Caco-2 (cell line): ENCODE data around the gene VASP. TPM values are rescaled to one million over a fixed set of nuclear protein-coding genes. Genes with fewer than 3 reads are reported as not detected.

ENCODE experiments used
- BruUV-seq: library from RNA; stranded (reverse); fragments of 400-500 nt; replicated peaks from 2 replicates; lab custom pipeline; 2021; lab: Mats Ljungman, UMichigan
- CTCF ChIA-PET: fragments of 300-600 bp; sonication (Branson Sonifier 250); formaldehyde crosslinking; loops from one replicate; lab custom pipeline; 2022; ENCODE audit warnings: antibody characterized with exemption; lab: Charles Lee
- POLR2A ChIA-PET: fragments of 300-600 bp; sonication (Branson Sonifier 250); formaldehyde crosslinking; loops from one replicate; lab custom pipeline; 2022; ENCODE audit warnings: antibody characterized with exemption; lab: Charles Lee
- DNase-seq, 2 experiments: peaks; one replicate each; pipeline versions ENCODE4 v3.0.0 to v3.0.0-alpha.2; 2020 to 2022
- H3K27me3 ChIP-seq: replicated peaks from 2 replicates; pipeline ENCODE4 v1.6.0; 2011; ENCODE audit warnings: low read length; ENCODE audit not compliant: control insufficient read depth, insufficient read depth
- H3K36me3 ChIP-seq: 2 replicates; pipeline ENCODE4 v1.5.1; 2011; ENCODE audit warnings: low read length; ENCODE audit not compliant: control insufficient read depth, insufficient read depth
- H3K4me1 ChIP-seq: fragments of 250-450 bp; sonication (Bioruptor Pico); 2 replicates; pipeline ENCODE4 v1.5.1; 2020; ENCODE audit warnings: mild to moderate bottlenecking
- H3K4me3 ChIP-seq: 2 replicates; pipeline ENCODE4 v1.5.1; 2011; ENCODE audit warnings: low read depth, mild to moderate bottlenecking, control low read depth, low read length
- H3K9me3 ChIP-seq: fragments of 250-450 bp; sonication (Bioruptor Pico); 2 replicates; pipeline ENCODE4 v1.5.1; 2020; ENCODE audit warnings: mild to moderate bottlenecking, moderate library complexity
- H3K27ac Mint-ChIP-seq: one replicate; pipeline ENCODE4 v1.8.0; 2022; ENCODE audit warnings: mixed read lengths; ENCODE audit not compliant: unreplicated experiment
- H3K27me3 Mint-ChIP-seq: one replicate; pipeline ENCODE4 v1.8.0; 2022; ENCODE audit warnings: mixed read lengths; ENCODE audit not compliant: insufficient read depth, unreplicated experiment
- H3K36me3 Mint-ChIP-seq: one replicate; pipeline ENCODE4 v1.8.0; 2022; ENCODE audit warnings: mild to moderate bottlenecking, mixed read lengths; ENCODE audit not compliant: insufficient read depth, unreplicated experiment
- H3K4me1 Mint-ChIP-seq: one replicate; pipeline ENCODE4 v1.8.0; 2022; ENCODE audit warnings: low read depth, mixed read lengths; ENCODE audit not compliant: unreplicated experiment
- H3K4me3 Mint-ChIP-seq: one replicate; pipeline ENCODE4 v1.8.0; 2022; ENCODE audit warnings: mild to moderate bottlenecking, moderate library complexity, mixed read lengths; ENCODE audit not compliant: unreplicated experiment
- H3K9me3 Mint-ChIP-seq: one replicate; pipeline ENCODE4 v1.8.0; 2022; ENCODE audit warnings: mixed read lengths; ENCODE audit not compliant: unreplicated experiment
- CTCF ChIP-seq, 2 experiments: fragments of 200-600 bp in 1 of 2; IDR thresholded peaks; 1 replicate in 1 of 2; 2 replicates in 1 of 2; pipeline versions ENCODE4 v1.5.1 to v1.8.0; 2011 to 2022; ENCODE audit warnings: antibody characterized with exemption in 1 of 2, control low read depth in 1 of 2, inconsistent platforms in 1 of 2, low read depth in 1 of 2, low read length in 1 of 2, mild to moderate bottlenecking in 1 of 2, moderate library complexity in 1 of 2; ENCODE audit not compliant: insufficient read depth in 1 of 2, severe bottlenecking in 1 of 2, unreplicated experiment in 1 of 2
- intact Hi-C: fragments of 100-400 bp; cut with micrococcal nuclease; formaldehyde crosslinking; loops from one replicate; pipeline ENCODE4 v1.10.0; 2022; ENCODE audit not compliant: unreplicated experiment
- total RNA-seq: library from RNA; stranded (reverse); gene quantifications from 2 replicates; pipeline ENCODE4 v1.2.3, GENCODE V29; 2022

Gene VASP
- total RNA-seq, 1 experiment from 2014 or later = 72.4 TPM

DNA sequence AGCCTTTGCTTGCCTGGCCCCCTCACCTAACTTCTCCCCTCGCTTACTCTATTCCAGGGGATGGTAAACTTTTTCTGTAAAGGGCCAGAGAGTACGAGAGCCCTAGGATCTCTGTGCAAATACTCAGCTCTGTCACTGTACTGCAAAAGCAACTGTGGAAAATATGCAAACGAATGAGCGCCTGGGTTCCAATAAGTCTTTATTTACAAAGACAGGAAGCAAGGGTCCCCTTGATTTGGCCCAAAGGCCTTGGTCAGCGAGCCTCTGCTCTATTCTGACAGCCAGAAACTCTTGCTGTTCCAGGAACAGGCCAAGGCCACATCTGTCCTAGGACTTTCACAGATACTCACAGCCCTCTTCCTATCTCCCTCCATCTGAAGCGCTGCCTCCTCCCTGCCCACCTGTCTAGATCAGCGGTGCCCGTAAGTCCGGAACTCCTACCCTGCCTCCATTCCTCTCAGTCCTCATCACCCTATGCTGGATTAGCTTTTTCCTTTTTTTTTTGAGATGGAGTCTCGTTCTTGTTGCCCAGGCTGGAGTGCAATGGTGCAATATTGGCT lies 40.0 kb downstream of the VASP start:
- Histone ChIP-seq H3K4me1 (peaks cover under 1% of the 10 kb centered on the region), H3K27me3 (no peaks in the 10 kb centered on the region), H3K36me3 (no peaks in the 10 kb centered on the region), H3K4me3 (no peak overlapping the region), H3K9me3 (no peaks in the 10 kb centered on the region)
- BruUV-seq = no TSS peak
- no peaks in the 10 kb centered on the region for H3K9me3 Mint-ChIP-seq
- H3K4me1 Mint-ChIP-seq = no peaks in the 10 kb centered on the region
- POLR2A ChIA-PET = no interaction called here
- H3K27me3 Mint-ChIP-seq = no peaks in the 10 kb centered on the region
- peaks cover 6% of the 10 kb centered on the region for H3K36me3 Mint-ChIP-seq
- H3K27ac Mint-ChIP-seq = no peak overlapping the region
- no peak for TF ChIP-seq CTCF (IDR thresholded peaks at IDR 0.05; ENCODE audit: insufficient read depth in 1 of 2, low read depth in 1 of 2, low read length in 1 of 2, severe bottlenecking in 1 of 2, unreplicated experiment in 1 of 2)
- DNase-seq = no peak
- CTCF ChIA-PET = interaction anchor here (1.2 kb wide), 1 partner anchor 11 kb away, joined by 3 read pairs; no protein-coding TSS in a partner anchor
- intact Hi-C loops = no loop called here
- H3K4me3 Mint-ChIP-seq = no peak overlapping the region

GRCh38 chr19:45547965-45548609 lies 40.8 kb downstream of the VASP start:
- Histone ChIP-seq H3K36me3 (no peaks in the 10 kb centered on the region), H3K9me3 (no peaks in the 10 kb centered on the region), H3K27me3 (no peaks in the 10 kb centered on the region), H3K4me1 (no peaks in the 10 kb centered on the region), H3K4me3 (no peak overlapping the region)
- no peak overlapping the region for H3K27ac Mint-ChIP-seq
- H3K4me1 Mint-ChIP-seq = no peaks in the 10 kb centered on the region
- BruUV-seq = no TSS peak
- intact Hi-C loops = no loop called here
- peaks cover 13% of the 10 kb centered on the region for H3K36me3 Mint-ChIP-seq
- H3K4me3 Mint-ChIP-seq = no peak overlapping the region
- ChIA-PET POLR2A (no interaction called here), CTCF (no interaction called here)
- H3K27me3 Mint-ChIP-seq = no peaks in the 10 kb centered on the region
- no peak for DNase-seq
- no peak for TF ChIP-seq CTCF (IDR thresholded peaks at IDR 0.05; ENCODE audit: insufficient read depth in 1 of 2, low read depth in 1 of 2, low read length in 1 of 2, severe bottlenecking in 1 of 2, unreplicated experiment in 1 of 2)
- H3K9me3 Mint-ChIP-seq = no peaks in the 10 kb centered on the region

DNA sequence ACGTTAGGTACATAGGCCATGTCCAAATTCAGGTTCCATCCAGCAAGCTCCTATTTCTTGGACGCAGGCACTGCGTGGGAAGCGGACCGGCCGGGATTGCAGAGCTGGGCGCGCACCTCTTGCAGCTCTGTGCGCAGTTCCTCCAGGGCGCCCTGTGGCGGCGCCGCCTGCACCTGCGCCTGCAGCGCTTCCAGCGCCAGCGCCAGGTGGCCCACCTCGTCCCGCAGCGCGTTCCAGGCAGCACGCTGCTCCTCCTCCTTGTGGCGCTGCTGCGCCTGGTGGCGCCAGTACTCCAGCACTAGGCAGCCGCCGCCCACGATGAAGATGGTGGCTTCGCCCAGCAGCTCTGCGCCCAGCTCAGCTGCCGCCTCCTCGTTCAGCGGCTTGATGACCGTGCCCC lies 46.2 kb downstream of the VASP start:
- no peak for DNase-seq
- no peak for TF ChIP-seq CTCF (IDR thresholded peaks at IDR 0.05; ENCODE audit: insufficient read depth in 1 of 2, low read depth in 1 of 2, low read length in 1 of 2, severe bottlenecking in 1 of 2, unreplicated experiment in 1 of 2)

More for the DNA sequence above, 46.2 kb downstream of the VASP start:
- Mint-ChIP-seq H3K36me3 (peaks cover 8% of the 10 kb centered on the region), H3K27me3 (no peaks in the 10 kb centered on the region), H3K27ac (no peak overlapping the region), H3K4me3 (no peak overlapping the region), H3K9me3 (no peaks in the 10 kb centered on the region), H3K4me1 (peaks cover 7% of the 10 kb centered on the region)
- Histone ChIP-seq H3K9me3 (no peaks in the 10 kb centered on the region), H3K36me3 (peaks cover 2% of the 10 kb centered on the region; the same call in 1 of the 2 replicates), H3K27me3 (no peaks in the 10 kb centered on the region), H3K4me1 (no peaks in the 10 kb centered on the region), H3K4me3 (no peak overlapping the region)
- POLR2A ChIA-PET = no interaction called here
- intact Hi-C loops = no loop called here
- CTCF ChIA-PET = no interaction called here
- BruUV-seq = no TSS peak
